Upper lobe of left lung (tissue), 6 donors: Measurements from ENCODE around the gene AGBL4. TPM values are rescaled to one million over a fixed set of nuclear protein-coding genes. Genes with fewer than 3 reads are reported as not detected.

Experiments
- ATAC-seq, 2 donors: fragments of 200-7000 bp; cut with Tn5 transposase; one replicate each; pipeline ENCODE4 v1.9.1; 2022; ENCODE audit warnings: mild to moderate bottlenecking in 2 of 2, moderate library complexity in 2 of 2; ENCODE audit not compliant: low FRiP score in 2 of 2
- DNase-seq, 2 donors: peaks; one replicate each; pipeline ENCODE4 v3.0.0-alpha.2; 2019 to 2020
- H3K27ac ChIP-seq, 4 donors: fragments of 200-600 bp; sonication (generic); one replicate each; pipeline ENCODE4 v1.5.1; 2016 to 2019
- H3K27me3 ChIP-seq, 4 donors: fragments of 200-600 bp; sonication (generic); one replicate each; pipeline ENCODE4 v1.5.1; 2017 to 2019
- H3K36me3 ChIP-seq, 4 donors: fragments of 200-600 bp; sonication (generic); one replicate each; pipeline ENCODE4 v1.5.1; 2016 to 2019
- H3K4me1 ChIP-seq, 4 donors: fragments of 200-600 bp; sonication (generic); one replicate each; pipeline ENCODE4 v1.5.1; 2018 to 2019
- H3K4me3 ChIP-seq, 4 donors: fragments of 200-600 bp; sonication (generic); one replicate each; pipeline ENCODE4 v1.5.1; 2017 to 2019; ENCODE audit warnings: mild to moderate bottlenecking in 2 of 4, moderate library complexity in 1 of 4
- H3K9me3 ChIP-seq, 4 donors: fragments of 200-600 bp; sonication (generic); one replicate each; pipeline ENCODE4 v1.5.1; 2018 to 2019
- CTCF ChIP-seq, 6 experiments: fragments of 450-650 bp in 4 of 6; fragments of 200-600 bp in 2 of 6; sonication (generic) in 2 of 6; IDR thresholded peaks; one replicate each; pipeline ENCODE4 v1.5.1; 2016 to 2019; ENCODE audit warnings: antibody characterized with exemption in 6 of 6
- EP300 ChIP-seq, 4 donors: sonication (generic); formaldehyde crosslinking; IDR thresholded peaks; one replicate each; pipeline ENCODE4 v1.5.1; 2017; ENCODE audit warnings: antibody characterized with exemption in 4 of 4, control low read depth in 2 of 4
- POLR2A ChIP-seq, 4 donors: fragments of 450-650 bp; IDR thresholded peaks; one replicate each; pipeline ENCODE4 v1.5.1; 2016 to 2017; ENCODE audit warnings: antibody characterized with exemption in 4 of 4, mild to moderate bottlenecking in 2 of 4
- POLR2AphosphoS5 ChIP-seq, 2 donors: sonication (generic); formaldehyde crosslinking; IDR thresholded peaks; one replicate each; pipeline ENCODE4 v1.5.1; 2017; ENCODE audit warnings: antibody characterized with exemption in 2 of 2
- WGBS, 2 donors: methylation state at CpG; one replicate each; pipeline ENCODE4 v1.1.5; 2017 to 2018; 5-methylcytosine and 5-hydroxymethylcytosine counted together
- total RNA-seq, 6 donors: library from RNA; depleted of rRNA in 4 of 6; stranded (reverse); fragments of >200 nt in 4 of 6; gene quantifications; one replicate each; pipeline versions ENCODE4 v1.1.0 to v1.2.1, GENCODE V29; 2016 to 2021
- donor health status: DM: no; HTN: no; CAD: no; lungs with moderate emphysema.
- donor health status: DM: no; HTN: yes; CAD: no; lungs with severe emphysema.

The AGBL4 gene
- total RNA-seq, 6 donors from 2014 or later, result 0.57 to 10.5 (median 1.5) TPM

GRCh38 chr1:49597436-49597835 lies 426.3 kb downstream of the AGBL4 start:
- peaks cover 0 to 2% (median 0%) of the 10 kb centered on the region in 4 donors for H3K9me3 ChIP-seq
- no peaks in the 10 kb centered on the region for H3K4me1 ChIP-seq
- ATAC-seq (no peak), DNase-seq (no peak)
- no peaks in the 10 kb centered on the region for H3K36me3 ChIP-seq
- H3K27me3 ChIP-seq, result no peaks in the 10 kb centered on the region
- TF ChIP-seq CTCF (IDR thresholded peaks at IDR 0.05), result no peak
- TF ChIP-seq EP300 (IDR thresholded peaks at IDR 0.05), result no peak
- no peak overlapping the region for H3K27ac ChIP-seq
- H3K4me3 ChIP-seq, result no peak overlapping the region

GRCh38 chr1:49576327-49576901 lies 447.3 kb downstream of the AGBL4 start:
- Histone ChIP-seq H3K9me3 (peaks cover 0 to 39% (median 14%) of the 10 kb centered on the region in 4 donors), H3K27ac (no peak overlapping the region), H3K4me1 (no peaks in the 10 kb centered on the region), H3K36me3 (no peaks in the 10 kb centered on the region), H3K27me3 (no peaks in the 10 kb centered on the region), H3K4me3 (no peak overlapping the region)
- ATAC-seq (no peak), DNase-seq (no peak)
- 79 to 83% methylated on average over 3 of the region's 3 CpGs for WGBS, 2 donors
- TF ChIP-seq EP300 (IDR thresholded peaks at IDR 0.05) (no peak), CTCF (IDR thresholded peaks at IDR 0.05) (no peak), POLR2AphosphoS5 (IDR thresholded peaks at IDR 0.05) (no peak), POLR2A (IDR thresholded peaks at IDR 0.05) (no peak)

- peak in 1 of 2 donors; percentile 14 for ATAC-seq
- peak in 1 of 2 donors; percentile 71 for DNase-seq
- Histone ChIP-seq H3K27ac (no peak overlapping the region), H3K4me1 (no peaks in the 10 kb centered on the region), H3K36me3 (no peaks in the 10 kb centered on the region), H3K9me3 (peaks cover 0 to 7% (median 0%) of the 10 kb centered on the region in 4 donors), H3K27me3 (no peaks in the 10 kb centered on the region), H3K4me3 (no peak overlapping the region)
- TF ChIP-seq EP300 (IDR thresholded peaks at IDR 0.05) (no peak), CTCF (IDR thresholded peaks at IDR 0.05) (no peak), POLR2AphosphoS5 (IDR thresholded peaks at IDR 0.05) (no peak), POLR2A (IDR thresholded peaks at IDR 0.05) (no peak)
- 94 to 98% methylated on average over 9 to 21 of the region's 30 CpGs for WGBS, 2 donors
Observed at GRCh38 chr1:49556676-49557234, 467.0 kb downstream of the AGBL4 start.

GRCh38 chr1:49552101-49552500 lies 471.7 kb downstream of the AGBL4 start:
- 73 to 92% methylated on average over 5 of the region's 5 CpGs for WGBS, 2 donors
- no peak for TF ChIP-seq POLR2AphosphoS5 (IDR thresholded peaks at IDR 0.05)
- TF ChIP-seq EP300 (IDR thresholded peaks at IDR 0.05), result no peak
- no peak for TF ChIP-seq CTCF (IDR thresholded peaks at IDR 0.05)
- TF ChIP-seq POLR2A (IDR thresholded peaks at IDR 0.05), result no peak
- no peaks in the 10 kb centered on the region for H3K36me3 ChIP-seq
- ATAC-seq (no peak), DNase-seq (no peak)
- no peak overlapping the region for H3K27ac ChIP-seq
- H3K27me3 ChIP-seq, result no peaks in the 10 kb centered on the region
- H3K9me3 ChIP-seq, result peaks cover 0 to 9% (median 0%) of the 10 kb centered on the region in 4 donors
- no peak overlapping the region for H3K4me3 ChIP-seq
- H3K4me1 ChIP-seq, result no peaks in the 10 kb centered on the region

- no peaks in the 10 kb centered on the region for H3K27me3 ChIP-seq
- no peak for ATAC-seq
- peaks cover 0 to 5% (median 0%) of the 10 kb centered on the region in 4 donors for H3K9me3 ChIP-seq
- TF ChIP-seq EP300 (IDR thresholded peaks at IDR 0.05) (no peak), POLR2A (IDR thresholded peaks at IDR 0.05) (no peak), POLR2AphosphoS5 (IDR thresholded peaks at IDR 0.05) (no peak), CTCF (IDR thresholded peaks at IDR 0.05) (no peak)
- WGBS, 2 donors, result 86 to 89% methylated on average over 3 of the region's 3 CpGs
- H3K4me1 ChIP-seq, result no peaks in the 10 kb centered on the region
- H3K4me3 ChIP-seq, result no peak overlapping the region
- H3K36me3 ChIP-seq, result no peaks in the 10 kb centered on the region
- no peak overlapping the region for H3K27ac ChIP-seq
- no peak for DNase-seq
Observed at GRCh38 chr1:49544615-49545014, 479.1 kb downstream of the AGBL4 start.
